ENCODE data around the gene HOXB2. TPM values are rescaled to one million over a fixed set of nuclear protein-coding genes. Genes with fewer than 3 reads are reported as not detected.

Gene HOXB2
- total RNA-seq, 1 experiment from 2014 or later: 3.7 TPM

DNA sequence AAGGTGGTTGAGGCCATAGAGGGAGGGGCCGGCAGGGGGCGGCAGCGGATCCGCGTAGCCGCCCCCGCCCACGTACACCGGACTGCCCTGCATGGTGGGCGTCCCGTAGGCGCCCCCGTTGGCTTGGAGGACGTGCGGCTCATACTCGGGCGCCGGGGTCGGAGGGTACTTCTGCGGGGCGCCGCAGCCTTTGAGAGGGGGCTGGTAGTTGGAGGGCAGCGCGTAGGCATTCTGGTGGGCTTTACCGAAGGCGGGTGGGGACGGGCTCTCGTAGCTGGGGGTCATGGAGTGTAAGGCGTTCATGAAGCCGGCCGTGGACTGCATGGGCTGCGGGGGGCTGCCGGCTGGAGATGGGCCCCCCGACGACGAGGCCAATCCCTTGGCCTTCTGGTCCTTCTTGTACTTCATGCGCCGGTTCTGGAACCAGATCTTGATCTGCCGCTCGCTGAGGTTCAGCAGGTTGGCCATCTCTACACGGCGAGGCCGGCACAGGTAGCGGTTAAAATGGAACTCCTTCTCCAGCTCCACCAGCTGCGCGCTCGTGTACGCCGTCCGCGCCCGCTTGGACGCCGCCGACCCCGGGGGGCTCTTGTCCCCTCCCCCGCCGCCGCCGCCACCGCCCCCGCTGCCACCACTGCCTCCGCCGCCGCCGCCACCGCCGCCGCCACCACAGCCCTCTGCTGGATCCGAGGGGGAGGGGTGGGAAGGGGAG, 5.7 kb upstream of the HOXB2 start:
- CTCF ChIA-PET: interaction anchor here (0.9 to 2.7 kb wide), 7 partner anchors 9 to 86 kb away, joined by 3 to 11 read pairs (median 5); partner anchors contain the start of gene HOXB5
- DNase-seq (ENCODE audit: low spot score) (peak; percentile 57), ATAC-seq (peak; percentile 4; the same call in 1 of the 2 replicates)
- POLR2A ChIA-PET: no interaction called here
- TF ChIP-seq, protein P1, sequence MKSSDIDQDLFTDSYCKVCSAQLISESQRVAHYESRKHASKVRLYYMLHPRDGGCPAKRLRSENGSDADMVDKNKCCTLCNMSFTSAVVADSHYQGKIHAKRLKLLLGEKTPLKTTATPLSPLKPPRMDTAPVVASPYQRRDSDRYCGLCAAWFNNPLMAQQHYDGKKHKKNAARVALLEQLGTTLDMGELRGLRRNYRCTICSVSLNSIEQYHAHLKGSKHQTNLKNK (CRISPR knock-in tag; IDR thresholded peaks at IDR 0.05): no peak
- no peak for TF ChIP-seq TP53 (CRISPR knock-in tag; IDR thresholded peaks at IDR 0.05)
- Mint-ChIP-seq H3K36me3 (no peaks in the 10 kb centered on the region), H3K27ac (no peak overlapping the region), H3K9me3 (no peaks in the 10 kb centered on the region), H3K4me3 (peak overlapping the region; percentile 52), H3K4me1 (peaks cover 65% of the 10 kb centered on the region), H3K27me3 (ENCODE audit: low read depth) (peaks cover 100% of the 10 kb centered on the region; the same call in 1 of the 2 replicates)

DNA sequence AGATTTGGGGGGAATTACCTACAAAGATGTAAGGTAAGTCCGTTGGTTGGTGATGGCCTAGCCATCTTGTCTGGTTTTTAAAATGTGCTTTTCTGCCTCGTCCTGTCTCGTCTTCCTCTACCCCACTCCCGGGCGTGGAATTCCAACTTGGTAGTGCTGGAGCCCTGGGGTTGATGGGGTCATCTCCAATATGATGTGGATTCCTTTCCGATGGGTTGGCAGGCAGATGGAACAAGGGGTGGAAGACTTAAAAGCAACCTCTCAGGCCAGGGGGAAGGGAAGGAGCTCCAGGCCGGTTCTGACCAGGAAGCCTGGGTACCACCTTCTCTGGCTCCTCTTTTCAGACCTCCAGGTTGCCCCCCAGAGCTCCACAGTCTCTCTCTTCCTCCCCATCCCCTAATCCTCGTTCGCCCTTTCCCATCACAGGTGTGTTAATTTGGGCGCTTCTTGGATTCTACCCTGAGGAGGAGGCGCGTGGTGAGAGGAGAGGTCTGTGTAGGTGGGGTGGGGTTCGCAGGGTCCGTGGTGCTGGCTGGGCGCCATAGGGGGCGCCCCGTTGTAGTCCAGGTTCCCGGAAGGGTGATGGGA, 5.1 kb upstream of the HOXB2 start:
- CTCF ChIA-PET: interaction anchor here (0.9 to 2.7 kb wide), 7 partner anchors 10 to 87 kb away, joined by 3 to 11 read pairs (median 3); no protein-coding TSS in a partner anchor
- DNase-seq (ENCODE audit: low spot score) (no peak), ATAC-seq (peak; percentile 32; the same call in 1 of the 2 replicates)
- TF ChIP-seq ZNF423 (CRISPR knock-in tag; IDR thresholded peaks at IDR 0.05) (peak; percentile 28; the same call in 1 of the 2 replicates), NR3C1 (CRISPR knock-in tag; conservative IDR thresholded peaks at IDR 0.05; ENCODE audit: low read depth) (no peak)
- TF ChIP-seq, protein P2, sequence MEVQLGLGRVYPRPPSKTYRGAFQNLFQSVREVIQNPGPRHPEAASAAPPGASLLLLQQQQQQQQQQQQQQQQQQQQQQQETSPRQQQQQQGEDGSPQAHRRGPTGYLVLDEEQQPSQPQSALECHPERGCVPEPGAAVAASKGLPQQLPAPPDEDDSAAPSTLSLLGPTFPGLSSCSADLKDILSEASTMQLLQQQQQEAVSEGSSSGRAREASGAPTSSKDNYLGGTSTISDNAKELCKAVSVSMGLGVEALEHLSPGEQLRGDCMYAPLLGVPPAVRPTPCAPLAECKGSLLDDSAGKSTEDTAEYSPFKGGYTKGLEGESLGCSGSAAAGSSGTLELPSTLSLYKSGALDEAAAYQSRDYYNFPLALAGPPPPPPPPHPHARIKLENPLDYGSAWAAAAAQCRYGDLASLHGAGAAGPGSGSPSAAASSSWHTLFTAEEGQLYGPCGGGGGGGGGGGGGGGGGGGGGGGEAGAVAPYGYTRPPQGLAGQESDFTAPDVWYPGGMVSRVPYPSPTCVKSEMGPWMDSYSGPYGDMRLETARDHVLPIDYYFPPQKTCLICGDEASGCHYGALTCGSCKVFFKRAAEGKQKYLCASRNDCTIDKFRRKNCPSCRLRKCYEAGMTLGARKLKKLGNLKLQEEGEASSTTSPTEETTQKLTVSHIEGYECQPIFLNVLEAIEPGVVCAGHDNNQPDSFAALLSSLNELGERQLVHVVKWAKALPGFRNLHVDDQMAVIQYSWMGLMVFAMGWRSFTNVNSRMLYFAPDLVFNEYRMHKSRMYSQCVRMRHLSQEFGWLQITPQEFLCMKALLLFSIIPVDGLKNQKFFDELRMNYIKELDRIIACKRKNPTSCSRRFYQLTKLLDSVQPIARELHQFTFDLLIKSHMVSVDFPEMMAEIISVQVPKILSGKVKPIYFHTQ (CRISPR knock-in tag; IDR thresholded peaks at IDR 0.05): no peak
- TF ChIP-seq, protein P3, sequence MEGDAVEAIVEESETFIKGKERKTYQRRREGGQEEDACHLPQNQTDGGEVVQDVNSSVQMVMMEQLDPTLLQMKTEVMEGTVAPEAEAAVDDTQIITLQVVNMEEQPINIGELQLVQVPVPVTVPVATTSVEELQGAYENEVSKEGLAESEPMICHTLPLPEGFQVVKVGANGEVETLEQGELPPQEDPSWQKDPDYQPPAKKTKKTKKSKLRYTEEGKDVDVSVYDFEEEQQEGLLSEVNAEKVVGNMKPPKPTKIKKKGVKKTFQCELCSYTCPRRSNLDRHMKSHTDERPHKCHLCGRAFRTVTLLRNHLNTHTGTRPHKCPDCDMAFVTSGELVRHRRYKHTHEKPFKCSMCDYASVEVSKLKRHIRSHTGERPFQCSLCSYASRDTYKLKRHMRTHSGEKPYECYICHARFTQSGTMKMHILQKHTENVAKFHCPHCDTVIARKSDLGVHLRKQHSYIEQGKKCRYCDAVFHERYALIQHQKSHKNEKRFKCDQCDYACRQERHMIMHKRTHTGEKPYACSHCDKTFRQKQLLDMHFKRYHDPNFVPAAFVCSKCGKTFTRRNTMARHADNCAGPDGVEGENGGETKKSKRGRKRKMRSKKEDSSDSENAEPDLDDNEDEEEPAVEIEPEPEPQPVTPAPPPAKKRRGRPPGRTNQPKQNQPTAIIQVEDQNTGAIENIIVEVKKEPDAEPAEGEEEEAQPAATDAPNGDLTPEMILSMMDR (IDR thresholded peaks at IDR 0.05): peak; percentile 53; the same call in 1 of the 2 replicates
- Mint-ChIP-seq H3K36me3 (no peaks in the 10 kb centered on the region), H3K27ac (no peak overlapping the region), H3K4me3 (peak overlapping the region; percentile 52), H3K27me3 (ENCODE audit: low read depth) (peaks cover 100% of the 10 kb centered on the region; the same call in 1 of the 2 replicates), H3K9me3 (no peaks in the 10 kb centered on the region), H3K4me1 (peaks cover 67% of the 10 kb centered on the region)
- POLR2A ChIA-PET: interaction anchor here (0.6 kb wide), 1 partner anchor 20 kb away, joined by 4 read pairs; no protein-coding TSS in a partner anchor

DNA sequence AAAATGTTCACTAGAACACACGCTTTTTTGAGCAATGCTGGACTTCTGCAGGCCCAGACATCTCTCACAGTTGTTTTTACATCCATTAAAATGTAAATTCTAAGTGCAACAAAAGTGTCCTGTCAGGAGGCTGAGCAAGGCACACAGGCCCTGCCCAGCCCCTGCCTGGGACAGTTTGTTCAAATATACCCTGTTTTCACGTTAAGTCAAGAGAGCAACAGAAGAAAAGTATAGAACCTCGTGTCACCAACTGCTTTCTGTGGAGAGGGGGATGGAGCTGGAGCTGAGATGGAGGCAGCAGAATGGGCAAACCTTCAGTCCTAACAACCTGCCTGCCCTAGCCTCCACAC, 4.3 kb upstream of the HOXB2 start:
- H3K36me3 Mint-ChIP-seq: no peaks in the 10 kb centered on the region
- no peak overlapping the region for H3K4me3 Mint-ChIP-seq
- ChIA-PET CTCF (interaction anchor here (0.9 to 1.8 kb wide), 4 partner anchors 9 to 71 kb away, joined by 3 to 5 read pairs (median 3); no protein-coding TSS in a partner anchor), POLR2A (interaction anchor here (0.6 kb wide), 1 partner anchor 21 kb away, joined by 4 read pairs; no protein-coding TSS in a partner anchor)
- peaks cover 100% of the 10 kb centered on the region; the same call in 1 of the 2 replicates for H3K27me3 Mint-ChIP-seq (ENCODE audit: low read depth)
- DNase-seq (ENCODE audit: low spot score): no peak
- no peak for ATAC-seq
- H3K27ac Mint-ChIP-seq: no peak overlapping the region
- no peaks in the 10 kb centered on the region for H3K9me3 Mint-ChIP-seq
- H3K4me1 Mint-ChIP-seq: peaks cover 65% of the 10 kb centered on the region
- no peak for TF ChIP-seq FOXK1 (CRISPR knock-in tag; IDR thresholded peaks at IDR 0.05)
- no peak for TF ChIP-seq MXD4 (CRISPR knock-in tag; IDR thresholded peaks at IDR 0.05; ENCODE audit: borderline replicate concordance)
- TF ChIP-seq, protein P4, sequence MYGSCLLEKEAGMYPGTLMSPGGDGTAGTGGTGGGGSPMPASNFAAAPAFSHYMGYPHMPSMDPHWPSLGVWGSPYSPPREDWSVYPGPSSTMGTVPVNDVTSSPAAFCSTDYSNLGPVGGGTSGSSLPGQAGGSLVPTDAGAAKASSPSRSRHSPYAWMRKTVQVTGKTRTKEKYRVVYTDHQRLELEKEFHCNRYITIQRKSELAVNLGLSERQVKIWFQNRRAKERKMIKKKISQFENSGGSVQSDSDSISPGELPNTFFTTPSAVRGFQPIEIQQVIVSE (CRISPR knock-in tag; IDR thresholded peaks at IDR 0.05; ENCODE audit: borderline replicate concordance): no peak
- TF ChIP-seq RORB (CRISPR knock-in tag; IDR thresholded peaks at IDR 0.05): no peak
- no peak for TF ChIP-seq NR1H2 (CRISPR knock-in tag; IDR thresholded peaks at IDR 0.05)
- TF ChIP-seq, protein P3 (IDR thresholded peaks at IDR 0.05): no peak
- TF ChIP-seq, protein P5, sequence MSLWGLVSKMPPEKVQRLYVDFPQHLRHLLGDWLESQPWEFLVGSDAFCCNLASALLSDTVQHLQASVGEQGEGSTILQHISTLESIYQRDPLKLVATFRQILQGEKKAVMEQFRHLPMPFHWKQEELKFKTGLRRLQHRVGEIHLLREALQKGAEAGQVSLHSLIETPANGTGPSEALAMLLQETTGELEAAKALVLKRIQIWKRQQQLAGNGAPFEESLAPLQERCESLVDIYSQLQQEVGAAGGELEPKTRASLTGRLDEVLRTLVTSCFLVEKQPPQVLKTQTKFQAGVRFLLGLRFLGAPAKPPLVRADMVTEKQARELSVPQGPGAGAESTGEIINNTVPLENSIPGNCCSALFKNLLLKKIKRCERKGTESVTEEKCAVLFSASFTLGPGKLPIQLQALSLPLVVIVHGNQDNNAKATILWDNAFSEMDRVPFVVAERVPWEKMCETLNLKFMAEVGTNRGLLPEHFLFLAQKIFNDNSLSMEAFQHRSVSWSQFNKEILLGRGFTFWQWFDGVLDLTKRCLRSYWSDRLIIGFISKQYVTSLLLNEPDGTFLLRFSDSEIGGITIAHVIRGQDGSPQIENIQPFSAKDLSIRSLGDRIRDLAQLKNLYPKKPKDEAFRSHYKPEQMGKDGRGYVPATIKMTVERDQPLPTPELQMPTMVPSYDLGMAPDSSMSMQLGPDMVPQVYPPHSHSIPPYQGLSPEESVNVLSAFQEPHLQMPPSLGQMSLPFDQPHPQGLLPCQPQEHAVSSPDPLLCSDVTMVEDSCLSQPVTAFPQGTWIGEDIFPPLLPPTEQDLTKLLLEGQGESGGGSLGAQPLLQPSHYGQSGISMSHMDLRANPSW (CRISPR knock-in tag; conservative IDR thresholded peaks at IDR 0.05; ENCODE audit: low read depth): no peak
- TF ChIP-seq GTF2I (CRISPR knock-in tag; conservative IDR thresholded peaks at IDR 0.05): no peak
- TF ChIP-seq, protein P6, sequence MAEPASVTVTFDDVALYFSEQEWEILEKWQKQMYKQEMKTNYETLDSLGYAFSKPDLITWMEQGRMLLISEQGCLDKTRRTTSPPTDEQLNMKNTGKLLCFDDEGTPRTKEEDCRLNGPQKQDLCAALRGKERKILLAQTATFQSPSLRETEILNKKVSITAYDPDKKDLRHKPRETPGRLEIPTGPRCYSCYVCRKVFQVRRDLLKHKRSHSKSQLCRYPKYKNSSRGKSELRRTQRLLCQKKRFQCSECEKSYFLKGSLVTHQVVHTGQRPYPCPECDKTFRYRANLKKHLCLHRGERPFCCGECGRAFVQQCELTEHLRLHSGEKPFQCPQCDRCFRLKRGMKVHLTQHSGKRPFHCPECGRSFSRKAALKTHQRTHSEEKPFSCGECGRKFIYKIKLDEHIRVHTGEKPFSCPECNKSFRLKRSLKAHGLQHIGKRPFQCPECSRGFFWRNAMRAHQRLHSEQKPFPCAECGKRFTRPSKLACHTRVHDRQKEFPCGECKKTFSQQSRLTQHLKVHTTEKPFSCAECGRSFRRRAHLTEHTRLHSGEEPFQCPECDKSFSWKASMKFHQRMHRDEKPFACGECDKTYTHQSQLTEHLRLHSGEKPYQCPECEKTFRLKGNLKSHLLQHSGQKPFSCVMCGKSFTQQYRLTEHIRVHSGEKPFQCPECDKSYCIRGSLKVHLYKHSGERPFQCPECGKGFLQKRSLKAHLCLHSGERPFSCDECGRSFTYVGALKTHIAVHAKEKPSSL (CRISPR knock-in tag; conservative IDR thresholded peaks at IDR 0.05): no peak

Data from WTC11 (cell line).